Effector memory CD4-positive, alpha-beta T cell (primary cell): ENCODE results near the gene LIPM.

ENCODE experiments used
- DNase-seq, 3 donors: peaks; one replicate each; pipeline ENCODE4 v3.0.0-alpha.2; 2020
- H3K27ac ChIP-seq: 2 replicates; pipeline ENCODE4 v1.7.0; 2013; ENCODE audit warnings: mild to moderate bottlenecking, low read length, moderate library complexity; ENCODE audit not compliant: insufficient read depth, poor library complexity, severe bottlenecking
- H3K27me3 ChIP-seq: replicated peaks from 2 replicates; pipeline ENCODE4 v1.7.0; 2013; ENCODE audit warnings: mild to moderate bottlenecking, low read length; ENCODE audit not compliant: insufficient read depth, control insufficient read depth, poor library complexity, severe bottlenecking
- H3K36me3 ChIP-seq: 2 replicates; pipeline ENCODE4 v1.7.0; 2013; ENCODE audit warnings: mild to moderate bottlenecking, low read length, moderate library complexity; ENCODE audit not compliant: control insufficient read depth, insufficient read depth
- H3K4me1 ChIP-seq: 2 replicates; pipeline ENCODE4 v1.7.0; 2013; ENCODE audit warnings: low read length, mild to moderate bottlenecking; ENCODE audit not compliant: control insufficient read depth, insufficient read depth, poor library complexity, severe bottlenecking
- H3K4me3 ChIP-seq: 2 replicates; pipeline ENCODE4 v1.7.0; 2013; ENCODE audit warnings: low read length, low read depth, mild to moderate bottlenecking; ENCODE audit not compliant: insufficient read depth, poor library complexity, severe bottlenecking
- H3K9me3 ChIP-seq: 2 replicates; pipeline ENCODE4 v1.7.0; 2013; ENCODE audit warnings: mild to moderate bottlenecking, low read length, moderate library complexity; ENCODE audit not compliant: control insufficient read depth

The LIPM gene

DNA sequence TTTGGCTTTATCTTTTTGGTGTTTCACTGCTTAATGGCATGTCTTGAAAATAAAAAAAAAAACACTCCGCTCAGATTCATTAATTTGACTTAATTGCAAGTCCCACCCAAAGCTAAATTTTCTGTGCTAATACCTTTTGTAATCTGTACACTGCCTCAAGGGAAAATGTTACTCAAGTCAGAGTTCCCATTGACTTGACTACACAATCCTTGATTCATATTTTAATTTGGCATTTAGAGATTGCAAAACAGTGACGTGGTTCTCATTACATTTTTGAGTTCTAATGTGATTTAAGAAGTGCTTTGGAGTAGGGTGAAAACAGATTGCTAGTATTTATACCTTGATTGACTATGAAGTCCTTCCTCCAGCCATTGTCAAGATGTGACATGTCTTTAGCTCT, 21.3 kb upstream of the LIPM start:
- H3K36me3 ChIP-seq: no peaks in the 10 kb centered on the region
- H3K4me1 ChIP-seq: no peaks in the 10 kb centered on the region
- DNase-seq: no peak
- H3K27ac ChIP-seq: no peak overlapping the region
- no peaks in the 10 kb centered on the region for H3K9me3 ChIP-seq
- no peaks in the 10 kb centered on the region for H3K27me3 ChIP-seq
- no peak overlapping the region for H3K4me3 ChIP-seq

DNA sequence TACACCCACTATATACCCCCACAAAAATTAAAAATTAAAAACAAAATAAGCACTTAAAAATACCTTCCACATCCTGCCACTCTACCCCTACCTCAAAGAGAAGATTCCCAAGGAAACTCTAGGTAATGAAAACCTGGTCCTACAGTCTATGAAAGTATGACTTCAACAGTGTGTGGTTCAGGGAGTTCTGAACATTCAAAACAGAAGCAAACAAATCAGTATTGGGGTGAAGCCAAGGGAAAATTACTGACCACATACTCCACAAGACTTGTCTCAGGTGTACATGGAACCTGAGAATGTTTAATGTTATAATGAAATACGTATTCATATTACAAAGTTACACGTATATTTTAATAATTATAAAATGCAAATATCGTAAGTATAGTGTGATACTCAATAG, 20.3 kb upstream of the LIPM start:
- no peak overlapping the region for H3K4me3 ChIP-seq
- no peaks in the 10 kb centered on the region for H3K9me3 ChIP-seq
- no peaks in the 10 kb centered on the region for H3K36me3 ChIP-seq
- H3K27ac ChIP-seq: no peak overlapping the region
- H3K4me1 ChIP-seq: no peaks in the 10 kb centered on the region
- no peaks in the 10 kb centered on the region for H3K27me3 ChIP-seq
- DNase-seq: no peak

DNA sequence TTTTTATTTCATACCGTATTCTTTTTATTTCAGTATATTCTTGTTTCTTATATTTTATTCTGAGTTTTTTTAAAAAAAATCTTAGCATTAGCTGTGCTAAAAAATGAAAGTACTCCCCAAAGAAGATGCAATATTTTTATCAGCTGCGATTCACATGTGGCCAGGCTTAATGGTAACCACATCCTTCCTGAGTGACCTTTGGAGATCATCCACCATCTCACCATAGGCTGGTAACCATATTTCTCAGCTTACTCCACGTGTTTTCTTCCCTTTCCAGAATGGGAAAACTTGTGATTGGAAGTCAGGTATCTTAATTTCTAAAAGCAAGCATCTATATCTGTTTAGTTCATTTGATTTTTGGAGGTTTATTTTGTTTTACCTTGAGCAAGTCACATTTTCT, 18.8 kb upstream of the LIPM start:
- Histone ChIP-seq H3K9me3 (no peaks in the 10 kb centered on the region), H3K36me3 (no peaks in the 10 kb centered on the region), H3K27me3 (no peaks in the 10 kb centered on the region), H3K4me3 (no peak overlapping the region), H3K4me1 (no peaks in the 10 kb centered on the region), H3K27ac (no peak overlapping the region)
- DNase-seq: no peak

DNA sequence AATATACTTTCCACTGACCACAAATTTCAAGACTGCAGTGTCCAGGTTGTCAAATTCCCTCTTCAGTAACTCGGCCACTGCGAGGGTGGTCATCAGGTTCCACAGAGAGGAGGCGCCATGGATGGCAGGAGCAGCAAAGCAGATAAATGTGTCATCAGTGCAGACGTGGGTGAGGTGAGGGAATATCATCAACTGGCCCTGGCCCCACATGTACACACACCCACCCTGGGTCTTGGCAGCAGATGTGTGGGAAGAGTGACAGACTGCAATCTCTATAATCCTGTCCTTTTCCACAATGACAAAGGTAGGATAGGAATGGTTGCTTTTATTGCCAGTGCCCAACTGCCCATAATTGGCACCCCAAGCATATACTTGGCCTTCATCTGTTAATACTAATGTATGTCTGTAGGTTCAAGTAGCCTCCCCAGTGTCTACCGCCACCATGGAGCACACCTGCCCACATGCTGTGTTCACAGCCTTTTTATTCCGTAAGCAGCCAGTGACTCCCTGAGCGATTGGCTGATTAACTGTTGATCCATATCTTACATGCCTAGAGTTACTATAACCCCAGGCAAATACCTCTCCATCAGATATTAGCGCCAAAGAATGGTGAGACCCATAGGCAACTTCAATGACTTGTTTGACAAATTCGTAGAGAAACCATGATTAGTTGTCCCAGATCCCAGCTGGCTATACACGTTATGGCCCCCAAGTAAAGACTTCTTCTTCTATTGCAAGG, 16.3 kb upstream of the LIPM start:
- H3K27ac ChIP-seq: no peak overlapping the region
- H3K4me3 ChIP-seq: no peak overlapping the region
- no peaks in the 10 kb centered on the region for H3K27me3 ChIP-seq
- no peaks in the 10 kb centered on the region for H3K4me1 ChIP-seq
- no peaks in the 10 kb centered on the region for H3K9me3 ChIP-seq
- DNase-seq: no peak
- no peaks in the 10 kb centered on the region for H3K36me3 ChIP-seq

DNA sequence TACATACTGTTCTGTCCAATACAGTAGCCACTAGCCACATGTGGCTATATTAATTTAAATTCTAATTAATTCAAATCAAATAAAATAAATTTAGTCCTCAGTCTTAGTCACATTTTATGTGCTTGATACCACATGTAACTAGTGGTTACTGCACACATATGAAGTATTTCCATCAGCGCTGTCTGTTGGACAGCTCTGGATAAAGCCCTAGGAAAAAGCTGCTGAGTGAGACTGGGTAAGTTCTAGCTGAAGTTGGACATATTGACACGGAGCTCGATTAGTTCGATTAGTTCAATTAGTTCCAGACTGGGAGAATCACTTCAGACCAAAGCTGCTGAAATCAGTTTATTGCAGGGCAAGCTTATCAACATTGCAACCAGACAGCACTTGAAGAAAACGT, 15.1 kb upstream of the LIPM start:
- H3K4me3 ChIP-seq: no peak overlapping the region
- H3K36me3 ChIP-seq: no peaks in the 10 kb centered on the region
- H3K27ac ChIP-seq: no peak overlapping the region
- no peaks in the 10 kb centered on the region for H3K4me1 ChIP-seq
- no peaks in the 10 kb centered on the region for H3K9me3 ChIP-seq
- no peaks in the 10 kb centered on the region for H3K27me3 ChIP-seq
- DNase-seq: no peak

DNA sequence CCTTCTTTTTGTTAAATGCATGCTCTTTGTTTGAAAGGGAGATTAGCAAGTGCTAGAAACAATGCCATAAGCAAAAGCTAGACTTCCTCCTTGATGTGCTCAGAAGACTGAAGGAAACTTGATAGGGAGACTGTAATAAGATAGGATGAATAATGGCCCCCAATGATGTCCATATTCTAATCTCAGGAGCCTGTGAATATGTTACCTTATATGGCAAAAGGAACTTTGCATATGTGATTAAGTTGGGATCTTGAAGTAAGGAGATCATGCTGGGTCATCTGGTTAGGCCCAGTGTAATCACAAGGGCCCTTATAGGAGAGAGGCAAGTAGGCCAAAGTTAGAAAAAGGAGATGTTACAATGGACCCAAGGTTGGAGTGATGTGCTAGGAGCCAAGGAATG, 13.6 kb upstream of the LIPM start:
- Histone ChIP-seq H3K4me3 (no peak overlapping the region), H3K9me3 (no peaks in the 10 kb centered on the region), H3K27ac (no peak overlapping the region), H3K27me3 (no peaks in the 10 kb centered on the region), H3K4me1 (no peaks in the 10 kb centered on the region), H3K36me3 (no peaks in the 10 kb centered on the region)
- no peak for DNase-seq

DNA sequence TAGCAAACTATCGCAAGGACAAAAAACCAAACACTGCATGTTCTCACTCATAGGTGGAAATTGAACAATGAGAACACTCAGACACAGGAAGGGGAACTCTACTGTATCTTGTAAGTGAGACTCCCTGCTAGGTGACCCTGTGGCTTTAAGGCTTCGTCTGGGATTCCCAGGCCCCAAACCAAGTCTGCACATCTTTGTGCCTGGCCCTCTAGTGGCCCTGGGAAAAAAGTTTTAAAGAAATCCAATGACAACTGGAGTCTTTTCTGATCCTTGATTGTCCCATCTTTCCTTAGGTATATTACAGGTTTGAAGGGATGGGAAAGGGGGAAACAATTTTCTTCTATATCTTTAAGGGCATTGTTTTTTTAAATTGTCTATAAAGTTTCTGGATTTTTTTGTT, 10.6 kb upstream of the LIPM start:
- H3K4me1 ChIP-seq: no peaks in the 10 kb centered on the region
- DNase-seq: no peak
- H3K27ac ChIP-seq: no peak overlapping the region
- H3K4me3 ChIP-seq: no peak overlapping the region
- H3K27me3 ChIP-seq: no peaks in the 10 kb centered on the region
- no peaks in the 10 kb centered on the region for H3K36me3 ChIP-seq
- H3K9me3 ChIP-seq: no peaks in the 10 kb centered on the region

DNA sequence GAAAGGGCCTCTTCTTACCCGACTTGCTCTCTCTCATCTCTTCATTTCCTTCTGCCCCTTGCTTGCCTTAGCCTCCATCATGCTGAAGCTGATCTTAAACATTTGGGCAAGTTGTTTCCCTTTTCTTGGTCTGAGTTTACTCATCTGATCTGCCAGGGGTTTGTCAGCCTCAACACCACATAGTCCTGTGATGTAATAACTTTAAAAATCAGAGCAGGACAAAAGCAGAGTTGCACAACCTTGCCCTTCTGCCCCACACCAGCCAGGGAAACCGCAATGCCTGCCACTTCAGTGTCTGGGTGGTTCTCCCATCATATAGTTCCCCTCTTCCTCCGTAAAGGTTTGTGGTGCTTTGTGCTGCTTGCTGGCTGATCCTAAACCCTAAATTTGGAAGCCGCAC, 9.9 kb upstream of the LIPM start:
- Histone ChIP-seq H3K9me3 (no peaks in the 10 kb centered on the region), H3K36me3 (no peaks in the 10 kb centered on the region), H3K27ac (no peak overlapping the region), H3K27me3 (no peaks in the 10 kb centered on the region), H3K4me1 (no peaks in the 10 kb centered on the region), H3K4me3 (no peak overlapping the region)
- DNase-seq: no peak

DNA sequence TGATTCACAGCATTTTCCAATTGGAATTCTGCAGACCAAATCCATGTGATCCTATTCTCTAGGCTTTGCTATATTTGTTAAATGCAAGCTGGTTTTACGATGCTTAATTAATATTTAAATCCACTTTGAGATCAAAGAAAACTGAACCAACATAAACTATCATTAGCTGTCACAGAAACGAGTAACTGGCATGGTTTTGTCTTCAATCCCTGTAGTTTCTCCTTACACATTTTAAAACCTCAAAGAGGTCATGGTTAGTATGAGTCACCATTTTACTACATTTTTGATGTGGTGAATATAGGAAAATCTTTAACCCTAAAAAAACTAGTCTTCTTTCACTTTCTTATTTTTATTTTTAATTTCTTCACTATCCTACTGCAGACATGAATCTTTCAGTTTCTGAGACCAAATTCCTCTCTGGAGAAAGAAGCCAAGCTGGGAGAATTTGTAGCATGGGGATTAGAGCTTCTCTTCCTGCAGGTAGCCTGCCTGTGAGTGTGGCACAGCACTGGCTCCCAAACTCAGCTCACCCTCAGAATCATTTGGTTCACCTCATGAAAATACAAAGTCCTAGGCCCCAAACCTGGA, 8.7 kb upstream of the LIPM start:
- Histone ChIP-seq H3K4me1 (no peaks in the 10 kb centered on the region), H3K9me3 (no peaks in the 10 kb centered on the region), H3K36me3 (no peaks in the 10 kb centered on the region), H3K27ac (no peak overlapping the region), H3K4me3 (no peak overlapping the region), H3K27me3 (no peaks in the 10 kb centered on the region)
- DNase-seq: no peak

DNA sequence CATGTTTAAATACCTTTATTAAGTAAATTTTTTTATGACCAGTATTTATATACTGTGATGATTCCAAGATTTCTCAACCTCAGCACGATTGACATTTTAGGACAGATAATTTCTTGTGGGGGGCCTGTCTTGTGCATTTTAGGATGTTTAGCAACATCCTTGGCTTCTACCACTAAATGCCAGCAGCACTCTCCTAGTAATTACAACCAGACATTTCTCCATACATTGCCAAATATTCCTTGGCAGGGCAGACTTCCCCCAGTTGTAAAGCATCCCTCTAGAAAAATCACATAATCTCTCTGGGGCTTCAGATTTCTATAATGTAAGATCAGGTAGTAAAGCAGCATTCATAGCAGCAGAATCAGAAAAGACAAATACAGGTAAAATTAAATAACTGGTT, 7.8 kb upstream of the LIPM start:
- Histone ChIP-seq H3K4me1 (no peaks in the 10 kb centered on the region), H3K9me3 (no peaks in the 10 kb centered on the region), H3K36me3 (no peaks in the 10 kb centered on the region), H3K27me3 (no peaks in the 10 kb centered on the region), H3K27ac (no peak overlapping the region), H3K4me3 (no peak overlapping the region)
- no peak for DNase-seq
